HEK293T (cell line): Measurements from ENCODE around the gene OR2A5.

Experiments
- BHLHE40 ChIP-seq: fragments of 450-650 bp; IDR thresholded peaks from 2 replicates; pipeline ENCODE4 v1.6.1; 2016; ENCODE audit warnings: mild to moderate bottlenecking, moderate library complexity, borderline replicate concordance
- FOXK2 ChIP-seq: fragments of 450-650 bp; IDR thresholded peaks from 2 replicates; pipeline ENCODE4 v1.6.1; 2016; ENCODE audit warnings: mild to moderate bottlenecking
- HDGF ChIP-seq: fragments of 450-650 bp; IDR thresholded peaks from 2 replicates; pipeline ENCODE4 v1.6.1; 2017; ENCODE audit warnings: antibody characterized with exemption, borderline replicate concordance
- L3MBTL2 ChIP-seq: fragments of 450-650 bp; conservative IDR thresholded peaks from 2 replicates; pipeline ENCODE4 v1.6.1; 2016; ENCODE audit warnings: mild to moderate bottlenecking
- NFRKB ChIP-seq: fragments of 450-650 bp; IDR thresholded peaks from 2 replicates; pipeline ENCODE4 v1.6.1; 2016; ENCODE audit warnings: mild to moderate bottlenecking, moderate library complexity
- SP1 ChIP-seq: fragments of 450-650 bp; IDR thresholded peaks from 2 replicates; pipeline ENCODE4 v1.6.1; 2017
- SUZ12 ChIP-seq: fragments of 450-650 bp; IDR thresholded peaks from 2 replicates; pipeline ENCODE4 v1.6.1; 2016; ENCODE audit warnings: mild to moderate bottlenecking
- TF ChIP-seq, protein P1 (sequence below): fragments of 450-650 bp; IDR thresholded peaks from 2 replicates; pipeline ENCODE4 v1.6.1; 2016

DNA sequence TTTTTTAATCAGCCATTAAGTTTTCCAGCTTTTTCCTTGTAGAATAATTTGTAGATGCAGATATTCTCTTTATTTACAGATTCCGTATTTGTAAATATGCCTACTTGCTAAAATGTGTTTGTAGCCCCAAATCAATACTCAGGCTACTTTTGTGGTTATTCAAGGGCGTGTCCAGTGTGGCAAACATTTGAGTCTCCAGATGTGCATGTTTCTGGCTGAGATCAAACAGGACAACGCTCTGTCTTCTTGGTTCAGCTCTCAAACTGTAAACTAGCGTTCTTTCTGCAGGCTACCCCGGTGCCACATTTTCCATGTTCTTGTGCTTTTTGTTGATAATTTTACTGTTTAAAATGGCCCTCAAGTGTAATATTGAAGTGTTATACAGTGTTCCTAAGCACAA, 16.2 kb upstream of the OR2A5 start:
- no peak for TF ChIP-seq NFRKB
- TF ChIP-seq HDGF, result no peak
- TF ChIP-seq, protein P1, sequence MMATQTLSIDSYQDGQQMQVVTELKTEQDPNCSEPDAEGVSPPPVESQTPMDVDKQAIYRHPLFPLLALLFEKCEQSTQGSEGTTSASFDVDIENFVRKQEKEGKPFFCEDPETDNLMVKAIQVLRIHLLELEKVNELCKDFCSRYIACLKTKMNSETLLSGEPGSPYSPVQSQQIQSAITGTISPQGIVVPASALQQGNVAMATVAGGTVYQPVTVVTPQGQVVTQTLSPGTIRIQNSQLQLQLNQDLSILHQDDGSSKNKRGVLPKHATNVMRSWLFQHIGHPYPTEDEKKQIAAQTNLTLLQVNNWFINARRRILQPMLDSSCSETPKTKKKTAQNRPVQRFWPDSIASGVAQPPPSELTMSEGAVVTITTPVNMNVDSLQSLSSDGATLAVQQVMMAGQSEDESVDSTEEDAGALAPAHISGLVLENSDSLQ, result no peak
- no peak for TF ChIP-seq SUZ12
- no peak for TF ChIP-seq FOXK2
- no peak for TF ChIP-seq SP1
- no peak for TF ChIP-seq L3MBTL2
- no peak for TF ChIP-seq BHLHE40
